Measurements from ENCODE around the gene WDR11. TPM values are rescaled to one million over a fixed set of nuclear protein-coding genes. Genes with fewer than 3 reads are reported as not detected.
A peak's percentile ranks its signal among the peaks of the same experiment; 100 is the strongest.

The WDR11 gene
- total RNA-seq (60.8 TPM), polyA plus RNA-seq (ENCODE audit: insufficient read depth, low read depth, low replicate concordance) (20.5 TPM)
- long read RNA-seq, donor 1, full-length matches to known transcripts, result 16 of 16 reads
- long read RNA-seq, donor 1, partial matches to known transcripts, result 0 of 16 reads
- long read RNA-seq, donor 1, other reads (novel, unspliced or antisense), result 0 of 16 reads
- long read RNA-seq, donor 2, full-length matches to known transcripts, result 19 of 19 reads
- long read RNA-seq, donor 2, partial matches to known transcripts, result 0 of 19 reads
- long read RNA-seq, donor 2, other reads (novel, unspliced or antisense), result 0 of 19 reads
- long read RNA-seq, donor 3, full-length matches to known transcripts, result 18 of 18 reads
- long read RNA-seq, donor 3, partial matches to known transcripts, result 0 of 18 reads
- long read RNA-seq, donor 3, other reads (novel, unspliced or antisense), result 0 of 18 reads
- long read RNA-seq, donor 4, full-length matches to known transcripts, result 8 of 8 reads
- long read RNA-seq, donor 4, partial matches to known transcripts, result 0 of 8 reads
- long read RNA-seq, donor 4, other reads (novel, unspliced or antisense), result 0 of 8 reads
- long read RNA-seq, donor 5, full-length matches to known transcripts, result 2 of 2 reads
- long read RNA-seq, donor 5, partial matches to known transcripts, result 0 of 2 reads
- long read RNA-seq, donor 5, other reads (novel, unspliced or antisense), result 0 of 2 reads
- long read RNA-seq, donor 6, full-length matches to known transcripts, result 8 of 8 reads
- long read RNA-seq, donor 6, partial matches to known transcripts, result 0 of 8 reads
- long read RNA-seq, donor 6, other reads (novel, unspliced or antisense), result 0 of 8 reads
- long read RNA-seq, donor 7, full-length matches to known transcripts, result 8 of 12 reads
- long read RNA-seq, donor 7, partial matches to known transcripts, result 2 of 12 reads
- long read RNA-seq, donor 7, other reads (novel, unspliced or antisense), result 2 of 12 reads
- long read RNA-seq, donor 8, full-length matches to known transcripts, result 16 of 16 reads
- long read RNA-seq, donor 8, partial matches to known transcripts, result 0 of 16 reads
- long read RNA-seq, donor 8, other reads (novel, unspliced or antisense), result 0 of 16 reads
- long read RNA-seq, donor 9, full-length matches to known transcripts, result 3 of 3 reads
- long read RNA-seq, donor 9, partial matches to known transcripts, result 0 of 3 reads
- long read RNA-seq, donor 9, other reads (novel, unspliced or antisense), result 0 of 3 reads
- long read RNA-seq, donor 10, transcript WDR11-210 (1 exons, 2,229 nt), result major isoform, 23 of 23 reads
- long read RNA-seq, donor 10, partial matches to known transcripts, result 0 of 23 reads
- long read RNA-seq, donor 10, other reads (novel, unspliced or antisense), result 0 of 23 reads

- no peak for FAIRE-seq
Measured at GRCh38 chr10:120850911-120851865, at the start of gene WDR11. WDR11 (plus strand) TSS chr10:120851362; CDS start chr10:120851421, 59 bp downstream.

GRCh38 chr10:120802935-120803334 is 48.2 kb upstream of the WDR11 start:
- Histone ChIP-seq H3K9me3 (ENCODE audit: control insufficient read depth in 2 of 3, insufficient read depth in 1 of 3, low read length in 3 of 3) (no peaks in the 10 kb centered on the region), H3K9ac (ENCODE audit: low read length in 3 of 3) (no peak overlapping the region), H3K27ac (ENCODE audit: low read depth in 2 of 2, low read length in 2 of 2) (no peak overlapping the region), H3K36me3 (ENCODE audit: control insufficient read depth in 2 of 3, insufficient read depth in 3 of 3, low read length in 3 of 3) (no peaks in the 10 kb centered on the region), H3K4me1 (ENCODE audit: control insufficient read depth in 2 of 3, insufficient read depth in 2 of 3, low read depth in 1 of 3, low read length in 3 of 3) (no peaks in the 10 kb centered on the region), H3K27me3 (ENCODE audit: control insufficient read depth, insufficient read depth, low read length) (no peaks in the 10 kb centered on the region), H3K4me3 (ENCODE audit: low read length in 3 of 3) (no peak overlapping the region)
- FAIRE-seq (no peak), DNase-seq (no peak)
- intact Hi-C loops (cut with DNase I), result no loop called here
- TF ChIP-seq CTCF (IDR thresholded peaks at IDR 0.05; ENCODE audit: borderline replicate concordance, extremely low read depth, insufficient read depth), result no peak

More at GRCh38 chr10:120850911-120851865, at the start of gene WDR11:
- no peak for TF ChIP-seq CTCF (IDR thresholded peaks at IDR 0.05; ENCODE audit: borderline replicate concordance, extremely low read depth, insufficient read depth)
- peak within 1 kb of the TSS; percentile 81 to 93 (median 86) for H3K9ac ChIP-seq (ENCODE audit: low read length in 3 of 3)
- peaks cover 0 to 4% (median 2%) of the 10 kb centered on the region in 3 donors for H3K36me3 ChIP-seq (ENCODE audit: control insufficient read depth in 2 of 3, insufficient read depth in 3 of 3, low read length in 3 of 3)
- DNase-seq, result peak; percentile 92 to 97 (median 96)
- peak within 1 kb of the TSS; percentile 71 to 73 for H3K27ac ChIP-seq (ENCODE audit: low read depth in 2 of 2, low read length in 2 of 2)
- H3K4me1 ChIP-seq (ENCODE audit: control insufficient read depth in 2 of 3, insufficient read depth in 2 of 3, low read depth in 1 of 3, low read length in 3 of 3), result peaks cover 3 to 13% (median 7%) of the 10 kb centered on the region in 3 donors
- no peaks in the 10 kb centered on the region for H3K27me3 ChIP-seq (ENCODE audit: control insufficient read depth, insufficient read depth, low read length)
- intact Hi-C loops (cut with DNase I), result no loop called here
- no peaks in the 10 kb centered on the region for H3K9me3 ChIP-seq (ENCODE audit: control insufficient read depth in 2 of 3, insufficient read depth in 1 of 3, low read length in 3 of 3)
- H3K4me3 ChIP-seq (ENCODE audit: low read length in 3 of 3), result peak within 1 kb of the TSS; percentile 89 to 99 (median 96)

GRCh38 chr10:120803972-120804371 is 47.2 kb upstream of the WDR11 start:
- Histone ChIP-seq H3K4me3 (ENCODE audit: low read length in 3 of 3) (no peak overlapping the region), H3K36me3 (ENCODE audit: control insufficient read depth in 2 of 3, insufficient read depth in 3 of 3, low read length in 3 of 3) (no peaks in the 10 kb centered on the region), H3K27me3 (ENCODE audit: control insufficient read depth, insufficient read depth, low read length) (no peaks in the 10 kb centered on the region), H3K4me1 (ENCODE audit: control insufficient read depth in 2 of 3, insufficient read depth in 2 of 3, low read depth in 1 of 3, low read length in 3 of 3) (no peaks in the 10 kb centered on the region), H3K9me3 (ENCODE audit: control insufficient read depth in 2 of 3, insufficient read depth in 1 of 3, low read length in 3 of 3) (no peaks in the 10 kb centered on the region), H3K27ac (ENCODE audit: low read depth in 2 of 2, low read length in 2 of 2) (no peak overlapping the region), H3K9ac (ENCODE audit: low read length in 3 of 3) (no peak overlapping the region)
- DNase-seq (peak in 2 of 5 donors; percentile 13 to 14), FAIRE-seq (no peak)
- TF ChIP-seq CTCF (IDR thresholded peaks at IDR 0.05; ENCODE audit: borderline replicate concordance, extremely low read depth, insufficient read depth), result no peak
- intact Hi-C loops (cut with DNase I), result no loop called here

Data from kidney (tissue), 22 donors.